Adrenal gland (tissue), 12 donors: ENCODE results near the gene VDAC2. TPM values are rescaled to one million over a fixed set of nuclear protein-coding genes. Genes with fewer than 3 reads are reported as not detected.
"Not testable (repeated sequence)": the region's sequence is repeated elsewhere in the genome, so short reads cannot be mapped to it uniquely, and the experiment has no call there.

ENCODE experiments used
- DNase-seq, 7 donors: peaks; one replicate each; pipeline ENCODE4 v3.0.0-alpha.2; 2019 to 2020
- H3K27ac ChIP-seq, 5 donors: fragments of 200-600 bp; sonication (generic) in 4 of 5; 1 replicate in 3 of 5; 2 replicates in 2 of 5; pipeline versions ENCODE4 v1.5.1 to v1.8.0; 2016 to 2020; ENCODE audit warnings: mild to moderate bottlenecking in 1 of 5
- H3K27me3 ChIP-seq: fragments of 200-600 bp; 2 replicates; pipeline ENCODE4 v1.8.0; 2021
- H3K36me3 ChIP-seq, 2 donors: fragments of 200-600 bp; replicated peaks in 1 of 2; 1 replicate in 1 of 2; 2 replicates in 1 of 2; pipeline versions ENCODE4 v1.5.1 to v1.8.0; 2018 to 2022
- H3K4me1 ChIP-seq, 2 donors: fragments of 200-600 bp; replicated peaks in 1 of 2; 1 replicate in 1 of 2; 2 replicates in 1 of 2; pipeline versions ENCODE4 v1.5.1 to v1.8.0; 2018 to 2021
- H3K4me3 ChIP-seq, 4 donors: fragments of 200-600 bp; sonication (generic) in 3 of 4; one replicate each; pipeline ENCODE4 v1.5.1; 2016 to 2018
- H3K9me3 ChIP-seq, 3 donors: fragments of 200-600 bp; sonication (generic) in 1 of 3; replicated peaks in 1 of 3; 1 replicate in 2 of 3; 2 replicates in 1 of 3; pipeline versions ENCODE4 v1.5.1 to v1.8.0; 2016 to 2021
- CTCF ChIP-seq, 6 experiments: fragments of 450-650 bp in 4 of 6; fragments of 200-600 bp in 2 of 6; sonication (generic) in 1 of 6; IDR thresholded peaks; 1 replicate in 5 of 6; 2 replicates in 1 of 6; pipeline versions ENCODE4 v1.5.1 to v1.8.0; 2016 to 2021; ENCODE audit warnings: antibody characterized with exemption in 6 of 6, mild to moderate bottlenecking in 2 of 6, moderate library complexity in 1 of 6
- POLR2A ChIP-seq, 2 donors: fragments of 450-650 bp; IDR thresholded peaks; one replicate each; pipeline ENCODE4 v1.6.1; 2017; ENCODE audit warnings: antibody characterized with exemption in 2 of 2, mild to moderate bottlenecking in 2 of 2, moderate library complexity in 1 of 2
- WGBS, 4 donors: extraction: QIAGEN DNeasy Blood & Tissue Kit in 2 of 4; methylation state at CpG; one replicate each; pipeline versions ENCODE4 v1.1.5 to v1.1.7; 2013 to 2017; 5-methylcytosine and 5-hydroxymethylcytosine counted together
- intact Hi-C, 2 donors: fragments of 100-400 bp; cut with DNase I; formaldehyde crosslinking; loops; one replicate each; pipeline versions ENCODE4 v1.14.1 to v1.15.0; 2022 to 2023
- polyA plus RNA-seq, 3 donors: library from polyadenylated mRNA; stranded (reverse); fragments of 200-250 nt in 2 of 3; fragments of 350-450 nt in 1 of 3; fragmentation: Illumina TruSeq in 1 of 3; extraction: RNeasy Lipid Tissue Mini Kit (QIAGEN cat#74804) in 1 of 3; gene quantifications; one replicate each; pipeline ENCODE4 v1.2.3, GENCODE V29; 2013 to 2014
- total RNA-seq, 9 donors: library from RNA; depleted of rRNA in 4 of 9; stranded (reverse); fragments of >200 nt in 4 of 9; fragments of 120-200 nt in 1 of 9; fragmentation: NEBNext Ultra II Directional in 1 of 9; extraction: Animal tissue kit (Norgen Biotek cat#: 25700) in 1 of 9; gene quantifications; one replicate each; pipeline versions ENCODE4 v1.1.0 to v1.2.4, GENCODE V29; 2013 to 2023
- donor health status: healthy with polysubstance abuse.
- donor health status: Bipolar disorder and iron deficiency.
- donor health status: DM: yes; HTN: yes; CAD: no.
- donor health status: DM: no; HTN: no; CAD: no.
- donor health status: DM: no; HTN: no; CAD: no.
- donor health status: DM: yes; HTN: yes; CAD: no.

VDAC2 gene
- total and polyA plus RNA-seq, 12 donors, result 83.2 to 297 (median 183) TPM

- intact Hi-C loops, result loop anchor here (5.0 to 10.0 kb wide), 2 partner anchors 46 to 72 kb away; partner anchors contain the start of gene SAMD8 (in 2 of the 2)
- DNase-seq, result peak in 1 of 7 donors; percentile 25
- Histone ChIP-seq H3K4me1 (peaks cover under 1 to 7% of the 10 kb centered on the region in 2 donors), H3K36me3 (no peaks in the 10 kb centered on the region), H3K27ac (peak overlapping the region in 2 of 5 donors; percentile 2), H3K4me3 (no peak overlapping the region), H3K27me3 (no peaks in the 10 kb centered on the region), H3K9me3 (no peaks in the 10 kb centered on the region)
- no peak for TF ChIP-seq POLR2A (IDR thresholded peaks at IDR 0.05)
- no peak for TF ChIP-seq CTCF (IDR thresholded peaks at IDR 0.05)
- 74 to 82% (median 78%) methylated on average over 4 of the region's 4 CpGs for WGBS, 4 donors
Measured at GRCh38 chr10:75186310-75186709, 24.3 kb upstream of the VDAC2 start.

GRCh38 chr10:75187961-75188426 lies 22.6 kb upstream of the VDAC2 start:
- peak in 6 of 7 donors; percentile 53 to 79 (median 72) for DNase-seq
- intact Hi-C loops, result loop anchor here (5.0 to 10.0 kb wide), 2 partner anchors 44 to 73 kb away; partner anchors contain the start of gene SAMD8 (in 2 of the 2)
- Histone ChIP-seq H3K27ac (peak overlapping the region in 2 of 5 donors; percentile 2 to 68), H3K4me1 (peaks cover 8 to 19% of the 10 kb centered on the region in 2 donors), H3K36me3 (no peaks in the 10 kb centered on the region), H3K9me3 (no peaks in the 10 kb centered on the region), H3K27me3 (no peaks in the 10 kb centered on the region), H3K4me3 (no peak overlapping the region)
- TF ChIP-seq POLR2A (IDR thresholded peaks at IDR 0.05), result no peak
- peak; percentile 47 to 76 (median 68) for TF ChIP-seq CTCF (IDR thresholded peaks at IDR 0.05)
- 85 to 89% (median 88%) methylated on average over 3 of the region's 3 CpGs for WGBS, 4 donors

GRCh38 chr10:75188522-75188921 lies 22.1 kb upstream of the VDAC2 start:
- intact Hi-C loops, result loop anchor here (5.0 to 10.0 kb wide), 2 partner anchors 44 to 74 kb away; partner anchors contain the start of gene SAMD8 (in 2 of the 2)
- not testable (repeated sequence) for H3K4me3 ChIP-seq, H3K9me3 ChIP-seq, H3K36me3 ChIP-seq, H3K27me3 ChIP-seq
- Histone ChIP-seq H3K4me1 (peaks cover 8 to 19% of the 10 kb centered on the region in 2 donors), H3K27ac (peak overlapping the region in 1 of 5 donors; percentile 68)
- DNase-seq, result peak in 1 of 7 donors; percentile 47
- 95 to 96% (median 95%) methylated on average over 9 of the region's 9 CpGs for WGBS, 4 donors

- Histone ChIP-seq H3K9me3 (no peaks in the 10 kb centered on the region), H3K4me1 (peaks cover 8 to 21% of the 10 kb centered on the region in 2 donors), H3K27me3 (no peaks in the 10 kb centered on the region), H3K4me3 (no peak overlapping the region), H3K36me3 (no peaks in the 10 kb centered on the region), H3K27ac (peak overlapping the region in 1 of 5 donors; percentile 68)
- TF ChIP-seq CTCF (IDR thresholded peaks at IDR 0.05) (no peak), POLR2A (IDR thresholded peaks at IDR 0.05) (no peak)
- intact Hi-C loops, result loop anchor here (5.0 to 10.0 kb wide), 2 partner anchors 43 to 75 kb away; partner anchors contain the start of gene SAMD8 (in 2 of the 2)
- DNase-seq, result peak in 1 of 7 donors; percentile 46
- WGBS, 4 donors, result 89 to 97% (median 93%) methylated on average over 12 of the region's 12 CpGs
Measured at GRCh38 chr10:75189266-75190096, 21.1 kb upstream of the VDAC2 start.
